ENCODE data around the gene OR2A2.

DNA sequence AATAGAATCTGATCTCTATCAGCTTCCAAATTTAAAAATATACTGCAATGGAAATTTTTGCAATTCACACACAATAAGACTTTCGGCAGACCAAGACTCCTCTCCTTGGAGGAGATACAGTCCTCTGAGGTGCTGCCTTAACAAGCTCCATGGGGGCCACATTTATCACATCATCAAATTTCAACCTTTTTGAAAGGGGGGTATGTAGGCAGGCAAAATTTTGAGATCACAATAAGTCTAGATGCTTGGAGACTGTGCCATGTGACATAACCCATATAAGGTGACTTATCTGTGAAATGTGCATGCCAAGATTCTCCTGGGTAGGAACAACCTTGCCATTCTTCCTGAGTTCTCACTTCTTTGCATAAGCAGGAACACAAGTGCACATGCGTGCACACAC, 23.4 kb upstream of the OR2A2 start, which contains the start of gene OR2A12:
- TF ChIP-seq, protein P1, sequence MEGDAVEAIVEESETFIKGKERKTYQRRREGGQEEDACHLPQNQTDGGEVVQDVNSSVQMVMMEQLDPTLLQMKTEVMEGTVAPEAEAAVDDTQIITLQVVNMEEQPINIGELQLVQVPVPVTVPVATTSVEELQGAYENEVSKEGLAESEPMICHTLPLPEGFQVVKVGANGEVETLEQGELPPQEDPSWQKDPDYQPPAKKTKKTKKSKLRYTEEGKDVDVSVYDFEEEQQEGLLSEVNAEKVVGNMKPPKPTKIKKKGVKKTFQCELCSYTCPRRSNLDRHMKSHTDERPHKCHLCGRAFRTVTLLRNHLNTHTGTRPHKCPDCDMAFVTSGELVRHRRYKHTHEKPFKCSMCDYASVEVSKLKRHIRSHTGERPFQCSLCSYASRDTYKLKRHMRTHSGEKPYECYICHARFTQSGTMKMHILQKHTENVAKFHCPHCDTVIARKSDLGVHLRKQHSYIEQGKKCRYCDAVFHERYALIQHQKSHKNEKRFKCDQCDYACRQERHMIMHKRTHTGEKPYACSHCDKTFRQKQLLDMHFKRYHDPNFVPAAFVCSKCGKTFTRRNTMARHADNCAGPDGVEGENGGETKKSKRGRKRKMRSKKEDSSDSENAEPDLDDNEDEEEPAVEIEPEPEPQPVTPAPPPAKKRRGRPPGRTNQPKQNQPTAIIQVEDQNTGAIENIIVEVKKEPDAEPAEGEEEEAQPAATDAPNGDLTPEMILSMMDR (IDR thresholded peaks at IDR 0.05), result no peak
- no peak for TF ChIP-seq EP300 (IDR thresholded peaks at IDR 0.05; ENCODE audit: borderline replicate concordance in 1 of 2, low read depth in 1 of 2, low read length in 1 of 2)
- TF ChIP-seq, protein P2, sequence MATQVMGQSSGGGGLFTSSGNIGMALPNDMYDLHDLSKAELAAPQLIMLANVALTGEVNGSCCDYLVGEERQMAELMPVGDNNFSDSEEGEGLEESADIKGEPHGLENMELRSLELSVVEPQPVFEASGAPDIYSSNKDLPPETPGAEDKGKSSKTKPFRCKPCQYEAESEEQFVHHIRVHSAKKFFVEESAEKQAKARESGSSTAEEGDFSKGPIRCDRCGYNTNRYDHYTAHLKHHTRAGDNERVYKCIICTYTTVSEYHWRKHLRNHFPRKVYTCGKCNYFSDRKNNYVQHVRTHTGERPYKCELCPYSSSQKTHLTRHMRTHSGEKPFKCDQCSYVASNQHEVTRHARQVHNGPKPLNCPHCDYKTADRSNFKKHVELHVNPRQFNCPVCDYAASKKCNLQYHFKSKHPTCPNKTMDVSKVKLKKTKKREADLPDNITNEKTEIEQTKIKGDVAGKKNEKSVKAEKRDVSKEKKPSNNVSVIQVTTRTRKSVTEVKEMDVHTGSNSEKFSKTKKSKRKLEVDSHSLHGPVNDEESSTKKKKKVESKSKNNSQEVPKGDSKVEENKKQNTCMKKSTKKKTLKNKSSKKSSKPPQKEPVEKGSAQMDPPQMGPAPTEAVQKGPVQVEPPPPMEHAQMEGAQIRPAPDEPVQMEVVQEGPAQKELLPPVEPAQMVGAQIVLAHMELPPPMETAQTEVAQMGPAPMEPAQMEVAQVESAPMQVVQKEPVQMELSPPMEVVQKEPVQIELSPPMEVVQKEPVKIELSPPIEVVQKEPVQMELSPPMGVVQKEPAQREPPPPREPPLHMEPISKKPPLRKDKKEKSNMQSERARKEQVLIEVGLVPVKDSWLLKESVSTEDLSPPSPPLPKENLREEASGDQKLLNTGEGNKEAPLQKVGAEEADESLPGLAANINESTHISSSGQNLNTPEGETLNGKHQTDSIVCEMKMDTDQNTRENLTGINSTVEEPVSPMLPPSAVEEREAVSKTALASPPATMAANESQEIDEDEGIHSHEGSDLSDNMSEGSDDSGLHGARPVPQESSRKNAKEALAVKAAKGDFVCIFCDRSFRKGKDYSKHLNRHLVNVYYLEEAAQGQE (IDR thresholded peaks at IDR 0.05; ENCODE audit: low read depth, low read length), result no peak
- no peak for TF ChIP-seq YY1 (IDR thresholded peaks at IDR 0.05; ENCODE audit: low read depth)
